Bone marrow (tissue), 2 donors: ENCODE results near the gene STK40.

Experiments used
- DNase-seq, 2 donors: peaks; one replicate each; lab custom pipeline; 2025; lab: John Stamatoyannopoulos, UW

Gene STK40

GRCh38 chr1:36369061-36369861 lies 16.5 kb downstream of the STK40 start:
- DNase-seq: peak; percentile 45 to 63

GRCh38 chr1:36367798-36368197 lies 17.9 kb downstream of the STK40 start:
- DNase-seq: no peak

- DNase-seq: no peak
Measured at GRCh38 chr1:36367066-36367465, 18.7 kb downstream of the STK40 start.

- peak; percentile 20 to 95 for DNase-seq
Measured at GRCh38 chr1:36366091-36366661, 19.5 kb downstream of the STK40 start.

GRCh38 chr1:36365381-36365780 lies 20.3 kb downstream of the STK40 start:
- no peak for DNase-seq

- no peak for DNase-seq
Measured at GRCh38 chr1:36359911-36360550, 25.7 kb downstream of the STK40 start.

- no peak for DNase-seq
Measured at GRCh38 chr1:36359383-36359782, 26.3 kb downstream of the STK40 start.

- DNase-seq: no peak
Measured at GRCh38 chr1:36358514-36359084, 27.1 kb downstream of the STK40 start.

- DNase-seq: no peak
Measured at GRCh38 chr1:36355811-36356210, 29.9 kb downstream of the STK40 start.

- no peak for DNase-seq
Measured at GRCh38 chr1:36354486-36354885, 31.2 kb downstream of the STK40 start.

- no peak for DNase-seq
Measured at GRCh38 chr1:36352910-36353878, 32.5 kb downstream of the STK40 start.

GRCh38 chr1:36352125-36352909 lies 33.4 kb downstream of the STK40 start:
- no peak for DNase-seq

- peak in 1 of 2 donors; percentile 51 for DNase-seq
Measured at GRCh38 chr1:36351227-36351977, 34.3 kb downstream of the STK40 start.

GRCh38 chr1:36350659-36351226 lies 35.0 kb downstream of the STK40 start:
- peak; percentile 70 to 74 for DNase-seq

GRCh38 chr1:36349839-36350238 lies 35.9 kb downstream of the STK40 start:
- DNase-seq: no peak

- no peak for DNase-seq
Measured at GRCh38 chr1:36349241-36349671, 36.5 kb downstream of the STK40 start.

GRCh38 chr1:36346741-36347370 lies 38.9 kb downstream of the STK40 start:
- DNase-seq: no peak

- DNase-seq: no peak
Measured at GRCh38 chr1:36345353-36345752, 40.4 kb downstream of the STK40 start.

- no peak for DNase-seq
Measured at GRCh38 chr1:36344395-36344680, 41.4 kb downstream of the STK40 start.
